ENCODE measurements around the gene PXYLP1. TPM values are rescaled to one million over a fixed set of nuclear protein-coding genes. Genes with fewer than 3 reads are reported as not detected.

Gene PXYLP1
- total and polyA plus RNA-seq, 9 of the 15 experiments (the other 6 are each of a cell fraction or from before 2014, with no cell fraction given) = 0.80 to 2.9 (median 1.3) TPM

- TF ChIP-seq ETV1 (tag; conservative IDR thresholded peaks at IDR 0.05; ENCODE audit: low read depth) = peak; percentile 94
- TF ChIP-seq E2F1 (CRISPR knock-in tag; IDR thresholded peaks at IDR 0.05) = no peak
- TF ChIP-seq ZNF639 (CRISPR knock-in tag; conservative IDR thresholded peaks at IDR 0.05 in 1 of 2, IDR thresholded peaks at IDR 0.05 in 1 of 2) = peak in 1 of 2 experiments; percentile 100; a peak in 2 of 4 replicates
- TF ChIP-seq MYNN (IDR thresholded peaks at IDR 0.05) = peak; percentile 66; the same call in 1 of the 2 replicates
- no peak for TF ChIP-seq MYNN (CRISPR knock-in tag; IDR thresholded peaks at IDR 0.05)
- TF ChIP-seq PHB2 (IDR thresholded peaks at IDR 0.05; ENCODE audit: low read depth) = no peak
- no peak for TF ChIP-seq IRF1 (CRISPR knock-in tag; IDR thresholded peaks at IDR 0.05; ENCODE audit: borderline replicate concordance)
- TF ChIP-seq L3MBTL2 (IDR thresholded peaks at IDR 0.05) = peak; percentile 64; the same call in 1 of the 2 replicates
- no peak for TF ChIP-seq KAT2B (IDR thresholded peaks at IDR 0.05; ENCODE audit: low read depth, low read length)
- TF ChIP-seq ZNF778 (CRISPR knock-in tag; IDR thresholded peaks at IDR 0.05) = no peak; the same call in 1 of the 2 replicates
- TF ChIP-seq ATF2 (CRISPR knock-in tag; IDR thresholded peaks at IDR 0.05) = no peak
- peak; percentile 92 for TF ChIP-seq ZNF551 (CRISPR knock-in tag; IDR thresholded peaks at IDR 0.05)
- peak; percentile 100 for TF ChIP-seq ERF (CRISPR knock-in tag; IDR thresholded peaks at IDR 0.05)
- peak; percentile 100 for TF ChIP-seq ZNF668 (CRISPR knock-in tag; IDR thresholded peaks at IDR 0.05)
- no peak for TF ChIP-seq DNMT1 (IDR thresholded peaks at IDR 0.05)
- no peak for TF ChIP-seq GTF2B (IDR thresholded peaks at IDR 0.05; ENCODE audit: extremely low read depth, insufficient read length)
- peak; percentile 99 for TF ChIP-seq CAMTA2 (CRISPR knock-in tag; conservative IDR thresholded peaks at IDR 0.05)
- no peak for TF ChIP-seq MCM2 (IDR thresholded peaks at IDR 0.05; ENCODE audit: low read depth)
- no peak for TF ChIP-seq TRIM28 (IDR thresholded peaks at IDR 0.05)
- no peak for TF ChIP-seq RBM34 (IDR thresholded peaks at IDR 0.05; ENCODE audit: borderline replicate concordance, insufficient read depth, low read length)
- no peak for TF ChIP-seq POLR3G (IDR thresholded peaks at IDR 0.05; ENCODE audit: extremely low read depth, insufficient read length, insufficient replicate concordance)
- no peak for TF ChIP-seq KHSRP (IDR thresholded peaks at IDR 0.05)
- peak; percentile 46; the same call in 1 of the 2 replicates for TF ChIP-seq SMARCA4 (IDR thresholded peaks at IDR 0.05)
Measured at GRCh38 chr3:141312354-141313092, 80.9 kb downstream of the PXYLP1 start (continued).

Measured in K562 (cell line).